ENCODE data around the gene AHNAK2.

DNA sequence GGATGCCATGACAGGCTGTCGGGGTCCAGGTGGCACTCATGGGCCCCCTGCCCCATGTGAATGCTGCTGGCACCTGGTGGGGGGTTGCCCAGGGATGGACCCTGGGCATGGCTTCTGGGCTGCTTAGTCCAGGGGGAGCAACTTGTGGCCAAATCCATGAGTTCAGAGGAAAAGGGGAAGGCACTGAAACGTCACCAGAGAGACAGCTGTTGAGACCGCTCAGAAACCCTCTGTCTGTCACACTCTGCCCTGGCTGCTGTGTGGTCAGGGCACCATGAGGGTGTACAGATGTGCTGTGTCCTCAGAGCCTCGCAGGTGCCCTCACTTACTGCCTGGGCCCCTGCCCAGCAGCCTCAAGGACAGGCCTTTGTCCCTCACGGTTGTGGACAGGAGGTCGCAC is 16.8 kb upstream of the AHNAK2 start:
- TF ChIP-seq, protein P1, sequence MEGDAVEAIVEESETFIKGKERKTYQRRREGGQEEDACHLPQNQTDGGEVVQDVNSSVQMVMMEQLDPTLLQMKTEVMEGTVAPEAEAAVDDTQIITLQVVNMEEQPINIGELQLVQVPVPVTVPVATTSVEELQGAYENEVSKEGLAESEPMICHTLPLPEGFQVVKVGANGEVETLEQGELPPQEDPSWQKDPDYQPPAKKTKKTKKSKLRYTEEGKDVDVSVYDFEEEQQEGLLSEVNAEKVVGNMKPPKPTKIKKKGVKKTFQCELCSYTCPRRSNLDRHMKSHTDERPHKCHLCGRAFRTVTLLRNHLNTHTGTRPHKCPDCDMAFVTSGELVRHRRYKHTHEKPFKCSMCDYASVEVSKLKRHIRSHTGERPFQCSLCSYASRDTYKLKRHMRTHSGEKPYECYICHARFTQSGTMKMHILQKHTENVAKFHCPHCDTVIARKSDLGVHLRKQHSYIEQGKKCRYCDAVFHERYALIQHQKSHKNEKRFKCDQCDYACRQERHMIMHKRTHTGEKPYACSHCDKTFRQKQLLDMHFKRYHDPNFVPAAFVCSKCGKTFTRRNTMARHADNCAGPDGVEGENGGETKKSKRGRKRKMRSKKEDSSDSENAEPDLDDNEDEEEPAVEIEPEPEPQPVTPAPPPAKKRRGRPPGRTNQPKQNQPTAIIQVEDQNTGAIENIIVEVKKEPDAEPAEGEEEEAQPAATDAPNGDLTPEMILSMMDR (IDR thresholded peaks at IDR 0.05; ENCODE audit: low read length) = no peak
- TF ChIP-seq EZH2 (optimal IDR thresholded peaks at IDR 0.05; ENCODE audit: low read depth, low read length) (no peak), EZH2phosphoT487 (IDR thresholded peaks at IDR 0.05; ENCODE audit: low read length) (no peak)

Measured in MM.1S (cell line).